OCI-LY1 (cell line): Measurements from ENCODE around the gene PDLIM5.

Experiments used
- H2AFZ ChIP-seq: fragments of 200-600 bp; sonication (generic), shearing (Covaris generic); 2 replicates; pipeline ENCODE4 v1.6.0; 2014; ENCODE audit warnings: antibody characterized with exemption, mild to moderate bottlenecking, low read length
- H3F3A ChIP-seq: fragments of 200-600 bp; sonication (generic), shearing (Covaris generic); 2 replicates; pipeline ENCODE4 v1.6.0; 2014; ENCODE audit warnings: mild to moderate bottlenecking, antibody characterized with exemption, low read length, moderate library complexity; ENCODE audit not compliant: insufficient read depth
- H3K27ac ChIP-seq: fragments of 200-600 bp; sonication (generic); 2 replicates; pipeline ENCODE4 v1.5.1; 2014; ENCODE audit warnings: low read length, mixed run types, mild to moderate bottlenecking, low read depth; ENCODE audit not compliant: poor library complexity, severe bottlenecking
- H3K27me3 ChIP-seq: fragments of 200-600 bp; sonication (generic); 2 replicates; pipeline ENCODE4 v1.6.0; 2014; ENCODE audit warnings: antibody characterized with exemption, mild to moderate bottlenecking, low read length, moderate library complexity; ENCODE audit not compliant: insufficient read depth
- H3K36me3 ChIP-seq: fragments of 200-600 bp; sonication (generic); 2 replicates; pipeline ENCODE4 v1.6.1; 2014; ENCODE audit warnings: mild to moderate bottlenecking, antibody characterized with exemption, low read length, moderate library complexity, mixed read lengths; ENCODE audit not compliant: insufficient read depth
- H3K4me1 ChIP-seq: fragments of 200-600 bp; sonication (generic); 2 replicates; pipeline ENCODE4 v1.5.1; 2014; ENCODE audit warnings: mild to moderate bottlenecking, low read length, moderate library complexity; ENCODE audit not compliant: insufficient read depth, severe bottlenecking
- H3K4me2 ChIP-seq: fragments of 200-600 bp; sonication (generic), shearing (Covaris generic); 2 replicates; pipeline ENCODE4 v1.6.1; 2014; ENCODE audit warnings: low read length
- H3K4me3 ChIP-seq: fragments of 200-600 bp; sonication (generic); 2 replicates; pipeline ENCODE4 v1.5.1; 2014; ENCODE audit warnings: low read length, low read depth, mild to moderate bottlenecking, mixed read lengths; ENCODE audit not compliant: poor library complexity, severe bottlenecking
- H3K79me2 ChIP-seq: fragments of 200-600 bp; shearing (Covaris generic); 2 replicates; pipeline ENCODE4 v1.6.1; 2016; ENCODE audit warnings: mixed run types, low read length, mixed read lengths; ENCODE audit not compliant: insufficient read depth
- H3K9ac ChIP-seq: fragments of 200-600 bp; sonication (generic), shearing (Covaris generic); 2 replicates; pipeline ENCODE4 v1.6.1; 2014; ENCODE audit warnings: mild to moderate bottlenecking, low read length, mixed read lengths
- H3K9me2 ChIP-seq: fragments of 200-600 bp; sonication (generic), shearing (Covaris generic); 2 replicates; pipeline ENCODE4 v1.6.1; 2014; ENCODE audit warnings: low read depth, mild to moderate bottlenecking, low read length, mixed read lengths
- H3K9me3 ChIP-seq: fragments of 200-600 bp; shearing (Covaris generic); 2 replicates; pipeline ENCODE4 v1.6.1; 2014; ENCODE audit warnings: low read length, mixed read lengths
- H4K20me1 ChIP-seq: fragments of 200-600 bp; sonication (generic), shearing (Covaris generic); 2 replicates; pipeline ENCODE4 v1.6.0; 2016; ENCODE audit warnings: mild to moderate bottlenecking, low read length; ENCODE audit not compliant: insufficient read depth
- CTCF ChIP-seq: fragments of 200-600 bp; sonication (generic), shearing (Covaris generic); IDR thresholded peaks from 2 replicates; pipeline ENCODE4 v1.5.1; 2017; ENCODE audit warnings: mild to moderate bottlenecking, antibody characterized with exemption, low read length, moderate library complexity, mixed read lengths
- EZH2 ChIP-seq: fragments of 200-600 bp; sonication (generic), shearing (Covaris generic); IDR thresholded peaks from 2 replicates; pipeline ENCODE4 v1.8.0; 2017; ENCODE audit warnings: borderline replicate concordance, mixed run types, mild to moderate bottlenecking, antibody characterized with exemption, low read length, moderate library complexity, mixed read lengths

Gene PDLIM5

GRCh38 chr4:94536649-94537469, 85.1 kb downstream of the PDLIM5 start:
- H3F3A ChIP-seq: no peaks in the 10 kb centered on the region
- H3K36me3 ChIP-seq: no peaks in the 10 kb centered on the region
- no peak overlapping the region for H3K27ac ChIP-seq
- no peak for TF ChIP-seq EZH2
- no peak for TF ChIP-seq CTCF
- H3K4me3 ChIP-seq: no peak overlapping the region
- H3K9me2 ChIP-seq: no peaks in the 10 kb centered on the region
- H3K4me1 ChIP-seq: peaks cover 28% of the 10 kb centered on the region
- H3K9me3 ChIP-seq: no peaks in the 10 kb centered on the region
- no peak overlapping the region for H2AFZ ChIP-seq
- H3K4me2 ChIP-seq: no peak overlapping the region
- H4K20me1 ChIP-seq: no peaks in the 10 kb centered on the region
- H3K27me3 ChIP-seq: no peaks in the 10 kb centered on the region
- H3K9ac ChIP-seq: no peak overlapping the region
- no peaks in the 10 kb centered on the region for H3K79me2 ChIP-seq

- no peak overlapping the region for H3K4me2 ChIP-seq
- no peaks in the 10 kb centered on the region for H3F3A ChIP-seq
- no peaks in the 10 kb centered on the region for H4K20me1 ChIP-seq
- H3K4me1 ChIP-seq: peaks cover 28% of the 10 kb centered on the region
- no peak overlapping the region for H3K27ac ChIP-seq
- H3K79me2 ChIP-seq: no peaks in the 10 kb centered on the region
- H3K27me3 ChIP-seq: no peaks in the 10 kb centered on the region
- TF ChIP-seq CTCF: no peak
- TF ChIP-seq EZH2: no peak
- no peaks in the 10 kb centered on the region for H3K9me3 ChIP-seq
- H3K36me3 ChIP-seq: no peaks in the 10 kb centered on the region
- no peak overlapping the region for H3K9ac ChIP-seq
- no peaks in the 10 kb centered on the region for H3K9me2 ChIP-seq
- H2AFZ ChIP-seq: no peak overlapping the region
- no peak overlapping the region for H3K4me3 ChIP-seq
These were observed 86.3 kb downstream of the PDLIM5 start for GRCh38 chr4:94537921-94538628.

- Histone ChIP-seq H3K27ac (no peak overlapping the region), H3K4me2 (no peak overlapping the region), H3K9me3 (no peaks in the 10 kb centered on the region), H3K4me1 (peaks cover 4% of the 10 kb centered on the region), H3K36me3 (no peaks in the 10 kb centered on the region), H4K20me1 (no peaks in the 10 kb centered on the region), H3K9ac (no peak overlapping the region), H3K4me3 (no peak overlapping the region), H3F3A (no peaks in the 10 kb centered on the region), H3K79me2 (no peaks in the 10 kb centered on the region), H2AFZ (no peak overlapping the region), H3K9me2 (no peaks in the 10 kb centered on the region), H3K27me3 (no peaks in the 10 kb centered on the region)
- TF ChIP-seq EZH2 (no peak), CTCF (no peak)
These were observed 88.7 kb downstream of the PDLIM5 start for GRCh38 chr4:94540476-94540875.
